HepG2 (cell line): ENCODE results near the gene KRT14. TPM values are rescaled to one million over a fixed set of nuclear protein-coding genes. Genes with fewer than 3 reads are reported as not detected.

ENCODE experiments used
- ATAC-seq: fragments of 200-7000 bp; cut with Tn5 transposase; 3 replicates; pipeline ENCODE4 v1.9.1; 2020; ENCODE audit warnings: mild to moderate bottlenecking, moderate library complexity
- BruUV-seq: library from RNA; stranded (reverse); fragments of 400-500 nt; replicated peaks from 2 replicates; lab custom pipeline; 2021; lab: Mats Ljungman, UMichigan
- CTCF ChIA-PET: fragments of 300-600 bp; formaldehyde crosslinking; extraction: SDS; loops from one replicate; lab custom pipeline; 2021; ENCODE audit warnings: low total read pairs, inconsistent platforms, low intra/inter-chr PET ratio; lab: Yijun Ruan, JAX
- POLR2A ChIA-PET: fragments of 350-600 bp; sonication (Branson Sonifier 250); formaldehyde crosslinking; loops from one replicate; lab custom pipeline; 2020; ENCODE audit warnings: antibody characterized with exemption, inconsistent platforms; lab: Yijun Ruan, JAX
- DNase-seq: peaks from one replicate; pipeline ENCODE4 v3.0.0-alpha.2; 2015; ENCODE audit warnings: low spot score
- FAIRE-seq: peaks from 3 replicates; lab custom pipeline; 2011; peaks lifted over from hg19 to GRCh38; lab: Jason Lieb, UNC
- H2AFZ ChIP-seq: one replicate; pipeline ENCODE4 v1.6.1; 2011; ENCODE audit warnings: low read length, inconsistent platforms
- H3K27ac ChIP-seq: fragments of 300-600 bp; 3 replicates; pipeline ENCODE4 v1.8.0; 2011; ENCODE audit warnings: mixed run types, mild to moderate bottlenecking, mixed read lengths, low read length, inconsistent platforms; ENCODE audit not compliant: insufficient read depth; ENCODE audit errors: extremely low read length
- H3K27me3 ChIP-seq, 2 experiments: fragments of 200-600 bp in 1 of 2; 2 replicates in 1 of 2; 3 replicates in 1 of 2; pipeline versions ENCODE4 v1.6.0 to v1.8.0; 2011; ENCODE audit warnings: low read length in 2 of 2, mild to moderate bottlenecking in 2 of 2, moderate library complexity in 2 of 2, inconsistent platforms in 1 of 2; ENCODE audit not compliant: insufficient read depth in 2 of 2, control insufficient read depth in 1 of 2
- H3K36me3 ChIP-seq, 2 experiments: fragments of 200-600 bp in 1 of 2; replicated peaks in 1 of 2; 2 replicates in 1 of 2; 3 replicates in 1 of 2; pipeline versions ENCODE4 v1.5.1 to v1.8.0; 2011; ENCODE audit warnings: low read length in 2 of 2, inconsistent platforms in 1 of 2; ENCODE audit not compliant: insufficient read depth in 2 of 2, control insufficient read depth in 1 of 2
- H3K4me1 ChIP-seq: 2 replicates; pipeline ENCODE4 v1.5.1; 2012; ENCODE audit warnings: low read length, inconsistent platforms; ENCODE audit not compliant: insufficient read depth
- H3K4me2 ChIP-seq: 2 replicates; pipeline ENCODE4 v1.6.0; 2011; ENCODE audit warnings: low read depth, low read length, inconsistent platforms
- H3K4me3 ChIP-seq, 3 experiments: fragments of 200-600 bp in 1 of 3; sonication (generic), shearing (Covaris generic) in 1 of 3; replicated peaks in 1 of 3; 2 replicates each; pipeline ENCODE4 v1.5.1; 2011 to 2016; ENCODE audit warnings: low read length in 3 of 3, inconsistent platforms in 2 of 3, low read depth in 2 of 3, mild to moderate bottlenecking in 2 of 3, control low read depth in 1 of 3, mixed read lengths in 1 of 3; ENCODE audit not compliant: insufficient read depth in 1 of 3
- H3K79me2 ChIP-seq: one replicate; pipeline ENCODE4 v1.6.1; 2011; ENCODE audit warnings: low read length, inconsistent platforms; ENCODE audit not compliant: insufficient read depth
- H3K9ac ChIP-seq: 2 replicates; pipeline ENCODE4 v1.6.0; 2011; ENCODE audit warnings: mild to moderate bottlenecking, low read depth, low read length, inconsistent platforms; ENCODE audit not compliant: insufficient read depth
- H3K9me3 ChIP-seq: 2 replicates; pipeline ENCODE4 v1.5.1; 2012; ENCODE audit warnings: mild to moderate bottlenecking, low read length
- H4K20me1 ChIP-seq: 2 replicates; pipeline ENCODE4 v1.6.0; 2011; ENCODE audit warnings: inconsistent platforms, mild to moderate bottlenecking, low read length, moderate library complexity; ENCODE audit not compliant: insufficient read depth
- AHDC1 ChIP-seq: sonication (generic); formaldehyde crosslinking; IDR thresholded peaks from 2 replicates; pipeline ENCODE4 v1.5.1; 2020; ENCODE audit warnings: mild to moderate bottlenecking, missing genetic modification reagents, borderline replicate concordance
- EHMT2 ChIP-seq: fragments of 200-600 bp; sonication (generic); IDR thresholded peaks from 2 replicates; pipeline ENCODE4 v1.7.0; 2017; ENCODE audit warnings: antibody characterized with exemption, low read depth, low read length, borderline replicate concordance
- FOXJ3 ChIP-seq: sonication (generic); formaldehyde crosslinking; IDR thresholded peaks from 2 replicates; pipeline ENCODE4 v1.4.0; 2020; ENCODE audit warnings: missing genetic modification reagents, mild to moderate bottlenecking, borderline replicate concordance
- NCOA2 ChIP-seq: sonication (generic); formaldehyde crosslinking; IDR thresholded peaks from 2 replicates; pipeline ENCODE4 v1.8.0; 2022; ENCODE audit warnings: inconsistent platforms
- NFRKB ChIP-seq: fragments of 450-650 bp; IDR thresholded peaks from 2 replicates; pipeline ENCODE4 v1.6.1; 2017
- PREB ChIP-seq: sonication (generic); formaldehyde crosslinking; IDR thresholded peaks from 2 replicates; pipeline ENCODE4 v1.4.0; 2020; ENCODE audit warnings: missing genetic modification reagents
- ZBTB8A ChIP-seq: sonication (generic); formaldehyde crosslinking; IDR thresholded peaks from 2 replicates; pipeline ENCODE4 v1.4.0; 2020; ENCODE audit warnings: mild to moderate bottlenecking, low read depth, missing genetic modification reagents, borderline replicate concordance
- ZNF121 ChIP-seq: sonication (generic); formaldehyde crosslinking; IDR thresholded peaks from 2 replicates; pipeline ENCODE4 v1.5.0; 2020; ENCODE audit warnings: mild to moderate bottlenecking, missing genetic modification reagents
- ZNF331 ChIP-seq: sonication (generic); formaldehyde crosslinking; IDR thresholded peaks from 2 replicates; pipeline ENCODE4 v1.4.0; 2020; ENCODE audit warnings: missing genetic modification reagents
- WGBS: methylation state at CpG from one replicate; pipeline ENCODE4 v1.1.6; 2017; ENCODE audit warnings: low lambda C conversion rate; 5-methylcytosine and 5-hydroxymethylcytosine counted together
- in situ Hi-C: cut with HindIII; loops from 2 replicates; pipeline ENCODE4 v1.10.0; 2017; ENCODE audit warnings: low pct_unique_long_range_greater_than_20kb; ENCODE audit not compliant: extremely low pct_ligation_motif_present
- intact Hi-C: fragments of 100-400 bp; cut with micrococcal nuclease; formaldehyde crosslinking; loops from one replicate; pipeline ENCODE4 v1.10.0; 2022; ENCODE audit not compliant: unreplicated experiment
- polyA plus RNA-seq, 8 experiments: library from polyadenylated mRNA; depleted of rRNA in 3 of 8; stranded (reverse) in 7 of 8; unstranded in 1 of 8; fragments of >200 nt; fragmentation: Illumina TruSeq in 4 of 8; extraction: Trizol in 4 of 8; gene quantifications; 2 replicates each; pipeline versions ENCODE4 v1.2.1 to v1.2.3, GENCODE V29; 2011 to 2016; ENCODE audit warnings: low read depth in 4 of 8, missing spikeins in 1 of 8, mixed read lengths in 1 of 8; ENCODE audit not compliant: insufficient read depth in 1 of 8
- total RNA-seq, 5 experiments: library from RNA; depleted of rRNA; stranded (reverse); fragments of >200 nt; fragmentation: Illumina TruSeq; extraction: Trizol; gene quantifications; 2 replicates each; pipeline ENCODE4 v1.2.3, GENCODE V29; 2016; ENCODE audit warnings: low read depth in 1 of 5
- TF ChIP-seq, protein P1 (sequence below): sonication (generic); formaldehyde crosslinking; IDR thresholded peaks from 2 replicates; pipeline ENCODE4 v1.4.0; 2020; ENCODE audit warnings: missing genetic modification reagents

Gene KRT14
- total and polyA plus RNA-seq, 2 of the 13 experiments (the other 11 are each of a cell fraction or from before 2014, with no cell fraction given): 0.09 TPM; not detected in 1

- no TSS peak for BruUV-seq
- no peak for DNase-seq
- Histone ChIP-seq H3K36me3 (no peaks in the 10 kb centered on the region), H3K9me3 (no peaks in the 10 kb centered on the region), H2AFZ (no peak overlapping the region), H3K4me2 (no peak overlapping the region), H3K9ac (no peak overlapping the region), H3K4me1 (no peaks in the 10 kb centered on the region), H4K20me1 (no peaks in the 10 kb centered on the region), H3K27ac (no peak overlapping the region), H3K27me3 (peaks cover 7 to 50% of the 10 kb centered on the region in 2 experiments; a peak in 3 of 5 replicates), H3K79me2 (no peaks in the 10 kb centered on the region), H3K4me3 (no peak overlapping the region)
- no peak for FAIRE-seq
- in situ Hi-C loops: no loop called here
- ChIA-PET CTCF (no interaction called here), POLR2A (no interaction called here)
- 0% methylated on average over 3 of the region's 3 CpGs for WGBS
- intact Hi-C loops: no loop called here
- no peak for ATAC-seq
- TF ChIP-seq EHMT2: no peak
- TF ChIP-seq ZBTB8A: no peak
- no peak for TF ChIP-seq ZNF121
- no peak for TF ChIP-seq PREB (CRISPR knock-in tag)
- no peak for TF ChIP-seq FOXJ3 (CRISPR knock-in tag)
- TF ChIP-seq NFRKB: no peak
- TF ChIP-seq ZNF331 (CRISPR knock-in tag): no peak
- no peak for TF ChIP-seq NCOA2 (CRISPR knock-in tag)
- TF ChIP-seq, protein P1, sequence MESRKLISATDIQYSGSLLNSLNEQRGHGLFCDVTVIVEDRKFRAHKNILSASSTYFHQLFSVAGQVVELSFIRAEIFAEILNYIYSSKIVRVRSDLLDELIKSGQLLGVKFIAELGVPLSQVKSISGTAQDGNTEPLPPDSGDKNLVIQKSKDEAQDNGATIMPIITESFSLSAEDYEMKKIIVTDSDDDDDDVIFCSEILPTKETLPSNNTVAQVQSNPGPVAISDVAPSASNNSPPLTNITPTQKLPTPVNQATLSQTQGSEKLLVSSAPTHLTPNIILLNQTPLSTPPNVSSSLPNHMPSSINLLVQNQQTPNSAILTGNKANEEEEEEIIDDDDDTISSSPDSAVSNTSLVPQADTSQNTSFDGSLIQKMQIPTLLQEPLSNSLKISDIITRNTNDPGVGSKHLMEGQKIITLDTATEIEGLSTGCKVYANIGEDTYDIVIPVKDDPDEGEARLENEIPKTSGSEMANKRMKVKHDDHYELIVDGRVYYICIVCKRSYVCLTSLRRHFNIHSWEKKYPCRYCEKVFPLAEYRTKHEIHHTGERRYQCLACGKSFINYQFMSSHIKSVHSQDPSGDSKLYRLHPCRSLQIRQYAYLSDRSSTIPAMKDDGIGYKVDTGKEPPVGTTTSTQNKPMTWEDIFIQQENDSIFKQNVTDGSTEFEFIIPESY (CRISPR knock-in tag): no peak
- no peak for TF ChIP-seq AHDC1 (CRISPR knock-in tag)
Measured at GRCh38 chr17:41589301-41589700, 2.6 kb upstream of the KRT14 start.
